ENCODE data around the gene NOXO1.
A peak's percentile ranks its signal among the peaks of the same experiment; 100 is the strongest.

Gene NOXO1

GRCh38 chr16:1990351-1991134, 9.3 kb upstream of the NOXO1 start:
- TF ChIP-seq, protein P1, sequence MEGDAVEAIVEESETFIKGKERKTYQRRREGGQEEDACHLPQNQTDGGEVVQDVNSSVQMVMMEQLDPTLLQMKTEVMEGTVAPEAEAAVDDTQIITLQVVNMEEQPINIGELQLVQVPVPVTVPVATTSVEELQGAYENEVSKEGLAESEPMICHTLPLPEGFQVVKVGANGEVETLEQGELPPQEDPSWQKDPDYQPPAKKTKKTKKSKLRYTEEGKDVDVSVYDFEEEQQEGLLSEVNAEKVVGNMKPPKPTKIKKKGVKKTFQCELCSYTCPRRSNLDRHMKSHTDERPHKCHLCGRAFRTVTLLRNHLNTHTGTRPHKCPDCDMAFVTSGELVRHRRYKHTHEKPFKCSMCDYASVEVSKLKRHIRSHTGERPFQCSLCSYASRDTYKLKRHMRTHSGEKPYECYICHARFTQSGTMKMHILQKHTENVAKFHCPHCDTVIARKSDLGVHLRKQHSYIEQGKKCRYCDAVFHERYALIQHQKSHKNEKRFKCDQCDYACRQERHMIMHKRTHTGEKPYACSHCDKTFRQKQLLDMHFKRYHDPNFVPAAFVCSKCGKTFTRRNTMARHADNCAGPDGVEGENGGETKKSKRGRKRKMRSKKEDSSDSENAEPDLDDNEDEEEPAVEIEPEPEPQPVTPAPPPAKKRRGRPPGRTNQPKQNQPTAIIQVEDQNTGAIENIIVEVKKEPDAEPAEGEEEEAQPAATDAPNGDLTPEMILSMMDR (IDR thresholded peaks at IDR 0.05), result no peak
- H3K9me3 ChIP-seq (ENCODE audit: control insufficient read depth, low read length), result no peaks in the 10 kb centered on the region
- no peak overlapping the region for H3K9ac ChIP-seq
- H3K27me3 ChIP-seq (ENCODE audit: control insufficient read depth, insufficient read depth, low read length), result no peaks in the 10 kb centered on the region
- no peaks in the 10 kb centered on the region for H3K79me2 ChIP-seq
- H3K4me2 ChIP-seq (ENCODE audit: low read length), result peak overlapping the region; percentile 89
- H3K36me3 ChIP-seq (ENCODE audit: control insufficient read depth, insufficient read depth, low read length), result no peaks in the 10 kb centered on the region
- H3K27ac ChIP-seq, result no peak overlapping the region
- peak overlapping the region; percentile 68 for H3K4me3 ChIP-seq (ENCODE audit: low read depth, low read length)
- peaks cover 3% of the 10 kb centered on the region for H3K4me1 ChIP-seq
- peak overlapping the region; percentile 73 for H2AFZ ChIP-seq

- Histone ChIP-seq H3K4me3 (ENCODE audit: low read depth, low read length) (peak overlapping the region; percentile 68), H3K4me2 (ENCODE audit: low read length) (no peak overlapping the region), H3K27me3 (ENCODE audit: control insufficient read depth, insufficient read depth, low read length) (no peaks in the 10 kb centered on the region), H3K9me3 (ENCODE audit: control insufficient read depth, low read length) (no peaks in the 10 kb centered on the region), H3K27ac (no peak overlapping the region), H3K4me1 (peaks cover 5% of the 10 kb centered on the region), H3K36me3 (ENCODE audit: control insufficient read depth, insufficient read depth, low read length) (no peaks in the 10 kb centered on the region), H3K9ac (no peak overlapping the region), H3K79me2 (no peaks in the 10 kb centered on the region), H2AFZ (peak overlapping the region; percentile 73)
- TF ChIP-seq, protein P1 (IDR thresholded peaks at IDR 0.05), result no peak
Observed at GRCh38 chr16:1990101-1990350, 8.8 kb upstream of the NOXO1 start.

DNA sequence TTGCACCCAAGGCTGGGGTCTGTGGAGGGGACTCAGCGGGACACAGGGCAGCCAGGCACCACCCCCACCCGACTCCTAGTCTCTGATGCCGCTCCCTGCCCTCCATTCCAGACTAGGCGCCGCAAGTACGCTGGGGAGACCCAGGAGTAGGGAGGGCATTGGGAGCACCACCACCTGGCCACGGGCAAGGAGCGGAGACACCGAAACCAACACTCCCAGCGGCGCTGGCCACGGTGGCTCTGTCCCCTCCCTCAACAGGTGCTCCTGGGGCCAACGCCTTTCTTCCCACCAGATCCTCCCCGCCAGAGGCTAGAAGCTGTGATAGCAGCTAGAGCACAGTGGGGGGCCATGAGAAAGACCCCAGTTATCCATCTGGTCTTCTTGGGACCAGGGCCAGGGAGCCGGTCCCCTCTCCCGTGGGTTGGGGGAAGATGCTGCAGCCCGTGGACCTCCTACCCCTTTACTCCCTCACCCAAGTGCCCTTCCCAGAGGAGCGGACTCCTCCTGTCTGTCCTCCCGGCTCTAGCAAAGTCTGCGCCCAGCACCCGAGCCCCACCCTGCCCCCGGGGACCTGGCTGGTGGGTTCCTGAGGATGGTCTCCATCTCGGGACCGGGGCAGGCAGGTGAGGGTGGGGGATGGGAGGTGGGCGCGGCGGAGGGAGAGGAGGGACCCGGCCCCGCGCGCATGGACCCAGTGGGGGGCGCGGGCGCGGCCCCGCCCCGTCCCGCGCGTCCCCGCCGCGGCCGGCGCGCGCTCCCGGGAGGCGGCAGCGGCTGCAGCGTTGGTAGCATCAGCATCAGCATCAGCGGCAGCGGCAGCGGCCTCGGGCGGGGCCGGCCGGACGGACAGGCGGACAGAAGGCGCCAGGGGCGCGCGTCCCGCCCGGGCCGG, 8.2 kb upstream of the NOXO1 start, which contains the start of gene SYNGR3:
Gene SYNGR3, plus strand, starts transcription at position 762 of the 892 bp plus-strand sequence. CDS start 133 bp downstream, outside the sequence.
- Histone ChIP-seq H3K27ac (no peak within 1 kb of the TSS), H3K27me3 (ENCODE audit: control insufficient read depth, insufficient read depth, low read length) (no peaks in the 10 kb centered on the region), H3K79me2 (no peaks in the 10 kb centered on the region), H3K4me3 (ENCODE audit: low read depth, low read length) (peak within 1 kb of the TSS; percentile 68), H2AFZ (peak within 1 kb of the TSS; percentile 73), H3K9ac (no peak within 1 kb of the TSS), H3K36me3 (ENCODE audit: control insufficient read depth, insufficient read depth, low read length) (no peaks in the 10 kb centered on the region), H3K4me1 (peaks cover 7% of the 10 kb centered on the region), H3K9me3 (ENCODE audit: control insufficient read depth, low read length) (no peaks in the 10 kb centered on the region), H3K4me2 (ENCODE audit: low read length) (peak within 1 kb of the TSS; percentile 89)
- TF ChIP-seq, protein P1 (IDR thresholded peaks at IDR 0.05), result no peak

- no peak overlapping the region for H3K27ac ChIP-seq
- H2AFZ ChIP-seq, result no peak overlapping the region
- no peak overlapping the region for H3K4me2 ChIP-seq (ENCODE audit: low read length)
- H3K4me3 ChIP-seq (ENCODE audit: low read depth, low read length), result no peak overlapping the region
- H3K36me3 ChIP-seq (ENCODE audit: control insufficient read depth, insufficient read depth, low read length), result no peaks in the 10 kb centered on the region
- no peaks in the 10 kb centered on the region for H3K79me2 ChIP-seq
- H3K4me1 ChIP-seq, result peaks cover 7% of the 10 kb centered on the region
- TF ChIP-seq, protein P1 (IDR thresholded peaks at IDR 0.05), result no peak
- no peak overlapping the region for H3K9ac ChIP-seq
- no peaks in the 10 kb centered on the region for H3K9me3 ChIP-seq (ENCODE audit: control insufficient read depth, low read length)
- H3K27me3 ChIP-seq (ENCODE audit: control insufficient read depth, insufficient read depth, low read length), result no peaks in the 10 kb centered on the region
Observed at GRCh38 chr16:1987198-1987597, 5.9 kb upstream of the NOXO1 start.
